HEK293T (cell line): ENCODE data around the gene SYT17.

Experiments
- ARNT ChIP-seq: fragments of 450-650 bp; IDR thresholded peaks from 2 replicates; pipeline ENCODE4 v1.6.1; 2017; ENCODE audit warnings: mild to moderate bottlenecking
- BHLHE40 ChIP-seq: fragments of 450-650 bp; IDR thresholded peaks from 2 replicates; pipeline ENCODE4 v1.6.1; 2016; ENCODE audit warnings: mild to moderate bottlenecking, moderate library complexity, borderline replicate concordance
- CTBP1 ChIP-seq: fragments of 450-650 bp; IDR thresholded peaks from 2 replicates; pipeline ENCODE4 v1.6.1; 2016; ENCODE audit warnings: borderline replicate concordance
- ELF4 ChIP-seq: fragments of 450-650 bp; IDR thresholded peaks from 2 replicates; pipeline ENCODE4 v1.6.1; 2017; ENCODE audit warnings: antibody characterized with exemption
- FOXK2 ChIP-seq: fragments of 450-650 bp; IDR thresholded peaks from 2 replicates; pipeline ENCODE4 v1.6.1; 2016; ENCODE audit warnings: mild to moderate bottlenecking
- FOXM1 ChIP-seq: fragments of 450-650 bp; IDR thresholded peaks from 2 replicates; pipeline ENCODE4 v1.6.1; 2017; ENCODE audit warnings: mild to moderate bottlenecking, borderline replicate concordance
- L3MBTL2 ChIP-seq: fragments of 450-650 bp; conservative IDR thresholded peaks from 2 replicates; pipeline ENCODE4 v1.6.1; 2016; ENCODE audit warnings: mild to moderate bottlenecking
- LEF1 ChIP-seq: fragments of 450-650 bp; IDR thresholded peaks from 2 replicates; pipeline ENCODE4 v1.6.1; 2017; ENCODE audit warnings: mild to moderate bottlenecking, borderline replicate concordance
- NFRKB ChIP-seq: fragments of 450-650 bp; IDR thresholded peaks from 2 replicates; pipeline ENCODE4 v1.6.1; 2016; ENCODE audit warnings: mild to moderate bottlenecking, moderate library complexity
- SUZ12 ChIP-seq: fragments of 450-650 bp; IDR thresholded peaks from 2 replicates; pipeline ENCODE4 v1.6.1; 2016; ENCODE audit warnings: mild to moderate bottlenecking
- TARDBP ChIP-seq: fragments of 450-650 bp; IDR thresholded peaks from 2 replicates; pipeline ENCODE4 v1.6.1; 2016
- ZNF384 ChIP-seq: fragments of 450-650 bp; IDR thresholded peaks from 2 replicates; pipeline ENCODE4 v1.6.1; 2016
- TF ChIP-seq, protein P1 (sequence below): fragments of 450-650 bp; IDR thresholded peaks from 2 replicates; pipeline ENCODE4 v1.6.1; 2016

DNA sequence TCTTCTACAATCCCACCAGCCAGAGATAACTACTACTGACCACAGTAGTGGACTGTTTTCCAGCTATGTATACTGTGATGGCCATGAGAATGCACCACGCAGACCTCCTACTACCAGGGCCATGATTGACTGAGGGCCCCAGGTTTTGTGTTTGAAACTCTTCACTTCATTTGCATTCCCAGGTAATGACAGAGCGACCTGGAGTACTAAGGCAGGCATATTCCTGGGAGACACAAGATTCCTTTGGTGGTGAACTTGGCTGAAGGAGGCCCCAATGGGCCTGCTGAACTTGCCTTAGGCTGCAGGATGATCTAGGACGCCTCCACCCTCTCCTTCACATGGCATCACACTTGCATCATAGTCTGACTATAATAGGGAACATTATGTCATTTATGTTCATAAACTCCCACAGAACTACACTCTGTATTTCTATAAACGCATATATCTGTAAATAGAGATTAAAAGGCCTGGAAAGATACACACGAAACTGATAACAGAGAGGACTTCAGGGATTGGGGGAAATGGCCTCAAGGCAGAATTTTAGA is 147.9 kb downstream of the SYT17 start:
- TF ChIP-seq L3MBTL2 (no peak), SUZ12 (no peak), CTBP1 (no peak), ELF4 (no peak), TARDBP (no peak), BHLHE40 (no peak), ARNT (no peak), FOXM1 (no peak), ZNF384 (no peak), FOXK2 (no peak), NFRKB (no peak), LEF1 (no peak)
- TF ChIP-seq, protein P1, sequence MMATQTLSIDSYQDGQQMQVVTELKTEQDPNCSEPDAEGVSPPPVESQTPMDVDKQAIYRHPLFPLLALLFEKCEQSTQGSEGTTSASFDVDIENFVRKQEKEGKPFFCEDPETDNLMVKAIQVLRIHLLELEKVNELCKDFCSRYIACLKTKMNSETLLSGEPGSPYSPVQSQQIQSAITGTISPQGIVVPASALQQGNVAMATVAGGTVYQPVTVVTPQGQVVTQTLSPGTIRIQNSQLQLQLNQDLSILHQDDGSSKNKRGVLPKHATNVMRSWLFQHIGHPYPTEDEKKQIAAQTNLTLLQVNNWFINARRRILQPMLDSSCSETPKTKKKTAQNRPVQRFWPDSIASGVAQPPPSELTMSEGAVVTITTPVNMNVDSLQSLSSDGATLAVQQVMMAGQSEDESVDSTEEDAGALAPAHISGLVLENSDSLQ = no peak
